Prostate gland (tissue), 2 donors: ENCODE data around the gene DHX15.

Experiments used
- POLR2AphosphoS5 ChIP-seq: sonication (generic); formaldehyde crosslinking; IDR thresholded peaks from one replicate; pipeline ENCODE4 v1.6.1; 2017; ENCODE audit warnings: antibody characterized with exemption
- TF ChIP-seq, protein P1 (sequence below), 4 experiments: fragments of 200-600 bp in 2 of 4; fragments of 450-650 bp in 2 of 4; sonication (generic) in 2 of 4; IDR thresholded peaks; 1 replicate in 3 of 4; 2 replicates in 1 of 4; pipeline ENCODE4 v1.5.1; 2016 to 2019; ENCODE audit warnings: antibody characterized with exemption in 4 of 4, mild to moderate bottlenecking in 2 of 4, moderate library complexity in 2 of 4

DNA sequence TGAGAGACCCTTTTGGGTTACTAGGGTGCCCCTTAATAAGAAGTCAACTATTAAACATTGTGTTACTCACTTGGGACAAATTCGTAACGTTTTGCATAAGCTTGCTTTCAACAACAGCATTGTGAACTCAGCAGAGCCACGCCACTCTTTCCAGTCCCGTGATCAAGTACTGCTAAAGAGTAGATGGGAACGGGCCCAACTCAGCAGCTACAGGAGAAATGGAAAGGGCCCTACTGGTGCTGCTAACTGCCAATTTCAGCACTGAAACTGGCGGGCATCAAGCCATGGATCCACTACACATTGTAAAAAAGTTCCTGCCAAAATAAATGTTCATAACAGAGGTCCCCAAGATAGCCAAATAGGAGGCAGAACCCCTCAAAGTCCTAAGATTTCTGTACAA is 19.0 kb upstream of the DHX15 start:
- TF ChIP-seq POLR2AphosphoS5, result no peak
- TF ChIP-seq, protein P1, sequence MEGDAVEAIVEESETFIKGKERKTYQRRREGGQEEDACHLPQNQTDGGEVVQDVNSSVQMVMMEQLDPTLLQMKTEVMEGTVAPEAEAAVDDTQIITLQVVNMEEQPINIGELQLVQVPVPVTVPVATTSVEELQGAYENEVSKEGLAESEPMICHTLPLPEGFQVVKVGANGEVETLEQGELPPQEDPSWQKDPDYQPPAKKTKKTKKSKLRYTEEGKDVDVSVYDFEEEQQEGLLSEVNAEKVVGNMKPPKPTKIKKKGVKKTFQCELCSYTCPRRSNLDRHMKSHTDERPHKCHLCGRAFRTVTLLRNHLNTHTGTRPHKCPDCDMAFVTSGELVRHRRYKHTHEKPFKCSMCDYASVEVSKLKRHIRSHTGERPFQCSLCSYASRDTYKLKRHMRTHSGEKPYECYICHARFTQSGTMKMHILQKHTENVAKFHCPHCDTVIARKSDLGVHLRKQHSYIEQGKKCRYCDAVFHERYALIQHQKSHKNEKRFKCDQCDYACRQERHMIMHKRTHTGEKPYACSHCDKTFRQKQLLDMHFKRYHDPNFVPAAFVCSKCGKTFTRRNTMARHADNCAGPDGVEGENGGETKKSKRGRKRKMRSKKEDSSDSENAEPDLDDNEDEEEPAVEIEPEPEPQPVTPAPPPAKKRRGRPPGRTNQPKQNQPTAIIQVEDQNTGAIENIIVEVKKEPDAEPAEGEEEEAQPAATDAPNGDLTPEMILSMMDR (IDR thresholded peaks at IDR 0.05), result no peak
